Measurements from ENCODE around the gene HIKESHI. TPM values are rescaled to one million over a fixed set of nuclear protein-coding genes. Genes with fewer than 3 reads are reported as not detected.

The HIKESHI gene
- total and polyA plus RNA-seq, 8 donors, result 28.5 to 67.2 (median 50.3) TPM

GRCh38 chr11:86265194-86265593 lies 36.8 kb upstream of the HIKESHI start:
- Histone ChIP-seq H3K27me3 (no peaks in the 10 kb centered on the region), H3K9me3 (no peaks in the 10 kb centered on the region), H3K4me3 (no peak overlapping the region), H3K4me1 (no peaks in the 10 kb centered on the region), H3K36me3 (peaks cover 0 to 44% of the 10 kb centered on the region in 2 donors), H3K27ac (no peak overlapping the region)
- no peak for DNase-seq
- TF ChIP-seq CTCF (IDR thresholded peaks at IDR 0.05), result no peak
- no peak for ATAC-seq
- intact Hi-C loops (cut with DNase I), result no loop called here

- no peak for TF ChIP-seq CTCF (IDR thresholded peaks at IDR 0.05)
- Histone ChIP-seq H3K4me3 (no peak overlapping the region), H3K27ac (no peak overlapping the region), H3K4me1 (no peaks in the 10 kb centered on the region), H3K36me3 (peaks cover 0 to 9% of the 10 kb centered on the region in 2 donors), H3K27me3 (no peaks in the 10 kb centered on the region), H3K9me3 (no peaks in the 10 kb centered on the region)
- intact Hi-C loops (cut with DNase I), result no loop called here
- DNase-seq, result no peak
- no peak for ATAC-seq
Observed at GRCh38 chr11:86269645-86270044, 32.4 kb upstream of the HIKESHI start.

- TF ChIP-seq CTCF (IDR thresholded peaks at IDR 0.05), result no peak
- H3K36me3 ChIP-seq, result peaks cover 0 to 36% of the 10 kb centered on the region in 2 donors
- no peaks in the 10 kb centered on the region for H3K27me3 ChIP-seq
- no peak overlapping the region for H3K27ac ChIP-seq
- DNase-seq, result no peak
- ATAC-seq, result no peak
- peaks cover 4% of the 10 kb centered on the region in 2 donors for H3K4me1 ChIP-seq
- intact Hi-C loops (cut with DNase I), result no loop called here
- H3K9me3 ChIP-seq, result no peaks in the 10 kb centered on the region
- no peak overlapping the region for H3K4me3 ChIP-seq
Observed at GRCh38 chr11:86274503-86274902, 27.5 kb upstream of the HIKESHI start.

- H3K36me3 ChIP-seq, result peaks cover 0 to 39% of the 10 kb centered on the region in 2 donors
- DNase-seq, result no peak
- no peaks in the 10 kb centered on the region for H3K9me3 ChIP-seq
- no peak for TF ChIP-seq CTCF (IDR thresholded peaks at IDR 0.05)
- H3K27ac ChIP-seq, result no peak overlapping the region
- H3K27me3 ChIP-seq, result no peaks in the 10 kb centered on the region
- no peak overlapping the region for H3K4me3 ChIP-seq
- peak; percentile 75 for ATAC-seq
- peaks cover 4% of the 10 kb centered on the region in 2 donors for H3K4me1 ChIP-seq
- intact Hi-C loops (cut with DNase I), result no loop called here
Observed at GRCh38 chr11:86274999-86275398, 27.0 kb upstream of the HIKESHI start.

GRCh38 chr11:86275493-86276370 lies 26.3 kb upstream of the HIKESHI start:
- DNase-seq, result no peak
- H3K4me3 ChIP-seq, result no peak overlapping the region
- H3K4me1 ChIP-seq, result peaks cover 4% of the 10 kb centered on the region in 2 donors
- peak; percentile 62 for ATAC-seq
- H3K27me3 ChIP-seq, result no peaks in the 10 kb centered on the region
- H3K27ac ChIP-seq, result no peak overlapping the region
- intact Hi-C loops (cut with DNase I), result no loop called here
- no peak for TF ChIP-seq CTCF (IDR thresholded peaks at IDR 0.05)
- peaks cover 0 to 41% of the 10 kb centered on the region in 2 donors for H3K36me3 ChIP-seq
- H3K9me3 ChIP-seq, result no peaks in the 10 kb centered on the region

All from left lung (tissue), 10 donors.